ENCODE results near the gene PSME2.

Gene PSME2

GRCh38 chr14:24146453-24146977, at the start of gene PSME2:
Gene PSME2 (minus strand): TSS chr14:24146610. CDS start chr14:24146581, 29 bp downstream.
- DNase-seq, result peak; percentile 96

- peak; percentile 25 for DNase-seq
Measured at GRCh38 chr14:24195186-24196070, 49.0 kb upstream of the PSME2 start, which contains the start of gene TM9SF1. Gene TM9SF1 (minus strand): TSS chr14:24195441. CDS start chr14:24195019, 422 bp downstream.

GRCh38 chr14:24194873-24195185, 48.4 kb upstream of the PSME2 start:
- DNase-seq, result no peak

- no peak for DNase-seq
Measured at GRCh38 chr14:24194186-24194872, 47.9 kb upstream of the PSME2 start.

- no peak for DNase-seq
Measured at GRCh38 chr14:24192933-24193332, 46.5 kb upstream of the PSME2 start.

- no peak for DNase-seq
Measured at GRCh38 chr14:24190416-24190815, 44.0 kb upstream of the PSME2 start.

- no peak for DNase-seq
Measured at GRCh38 chr14:24189460-24189859, 43.0 kb upstream of the PSME2 start.

- DNase-seq, result no peak
Measured at GRCh38 chr14:24189059-24189375, 42.6 kb upstream of the PSME2 start.

- DNase-seq, result peak; percentile 93
Measured at GRCh38 chr14:24188251-24189058, 42.0 kb upstream of the PSME2 start, which contains the start of gene IPO4. Gene IPO4 (minus strand): TSS chr14:24188816. CDS start chr14:24188787, 29 bp downstream.

- no peak for DNase-seq
Measured at GRCh38 chr14:24187539-24187915, 41.1 kb upstream of the PSME2 start.

GRCh38 chr14:24186831-24187538, 40.6 kb upstream of the PSME2 start:
- DNase-seq, result no peak

- no peak for DNase-seq
Measured at GRCh38 chr14:24185741-24186140, 39.3 kb upstream of the PSME2 start.

- DNase-seq, result no peak
Measured at GRCh38 chr14:24185026-24185425, 38.6 kb upstream of the PSME2 start.

GRCh38 chr14:24184104-24184970, 37.9 kb upstream of the PSME2 start:
- DNase-seq, result no peak

- no peak for DNase-seq
Measured at GRCh38 chr14:24183014-24183481, 36.6 kb upstream of the PSME2 start.

GRCh38 chr14:24182110-24182882, 35.9 kb upstream of the PSME2 start:
- DNase-seq, result no peak

- DNase-seq, result no peak
Measured at GRCh38 chr14:24181371-24182077, 35.1 kb upstream of the PSME2 start.

- DNase-seq, result no peak
Measured at GRCh38 chr14:24179961-24180796, 33.8 kb upstream of the PSME2 start.
